ENCODE results near the gene MAP4K4.
A peak's percentile ranks its signal among the peaks of the same experiment; 100 is the strongest.

MAP4K4 gene

GRCh38 chr2:101817481-101817880 lies 120.0 kb downstream of the MAP4K4 start:
- no peak for DNase-seq (ENCODE audit: low spot score)

- no peak for DNase-seq (ENCODE audit: low spot score)
These were observed 121.3 kb downstream of the MAP4K4 start for GRCh38 chr2:101818531-101819451.

GRCh38 chr2:101820519-101820918 lies 123.0 kb downstream of the MAP4K4 start:
- no peak for DNase-seq (ENCODE audit: low spot score)

- DNase-seq (ENCODE audit: low spot score) = no peak
These were observed 123.7 kb downstream of the MAP4K4 start for GRCh38 chr2:101821059-101821805.

GRCh38 chr2:101821828-101822458 lies 124.4 kb downstream of the MAP4K4 start:
- no peak for DNase-seq (ENCODE audit: low spot score)

GRCh38 chr2:101823347-101823791 lies 125.9 kb downstream of the MAP4K4 start:
- peak; percentile 75 for DNase-seq (ENCODE audit: low spot score)

GRCh38 chr2:101823859-101824258 lies 126.4 kb downstream of the MAP4K4 start:
- DNase-seq (ENCODE audit: low spot score) = no peak

GRCh38 chr2:101826716-101827115 lies 129.2 kb downstream of the MAP4K4 start:
- DNase-seq (ENCODE audit: low spot score) = no peak

- DNase-seq (ENCODE audit: low spot score) = no peak
These were observed 129.7 kb downstream of the MAP4K4 start for GRCh38 chr2:101827246-101827645.

GRCh38 chr2:101828257-101828656 lies 130.8 kb downstream of the MAP4K4 start:
- DNase-seq (ENCODE audit: low spot score) = peak; percentile 30

- no peak for DNase-seq (ENCODE audit: low spot score)
These were observed 131.3 kb downstream of the MAP4K4 start for GRCh38 chr2:101828673-101829334.

- no peak for DNase-seq (ENCODE audit: low spot score)
These were observed 131.9 kb downstream of the MAP4K4 start for GRCh38 chr2:101829429-101829828.

- DNase-seq (ENCODE audit: low spot score) = peak; percentile 21
These were observed 132.6 kb downstream of the MAP4K4 start for GRCh38 chr2:101830146-101830545.

GRCh38 chr2:101830555-101830954 lies 133.0 kb downstream of the MAP4K4 start:
- peak; percentile 40 for DNase-seq (ENCODE audit: low spot score)

- DNase-seq (ENCODE audit: low spot score) = peak; percentile 67
These were observed 133.9 kb downstream of the MAP4K4 start for GRCh38 chr2:101831351-101831865.

GRCh38 chr2:101832114-101832513 lies 134.6 kb downstream of the MAP4K4 start:
- DNase-seq (ENCODE audit: low spot score) = no peak

- no peak for DNase-seq (ENCODE audit: low spot score)
These were observed 136.5 kb downstream of the MAP4K4 start for GRCh38 chr2:101833890-101834523.

GRCh38 chr2:101837354-101837753 lies 139.8 kb downstream of the MAP4K4 start:
- DNase-seq (ENCODE audit: low spot score) = no peak

GRCh38 chr2:101841679-101842327 lies 144.3 kb downstream of the MAP4K4 start:
- DNase-seq (ENCODE audit: low spot score) = no peak

- no peak for DNase-seq (ENCODE audit: low spot score)
These were observed 145.0 kb downstream of the MAP4K4 start for GRCh38 chr2:101842471-101842870.

GRCh38 chr2:101843048-101843447 lies 145.5 kb downstream of the MAP4K4 start:
- DNase-seq (ENCODE audit: low spot score) = no peak
